ENCODE results near the gene FAM241B. TPM values are rescaled to one million over a fixed set of nuclear protein-coding genes. Genes with fewer than 3 reads are reported as not detected.

The FAM241B gene
- total RNA-seq, 1 experiment from 2014 or later: 24.9 TPM

DNA sequence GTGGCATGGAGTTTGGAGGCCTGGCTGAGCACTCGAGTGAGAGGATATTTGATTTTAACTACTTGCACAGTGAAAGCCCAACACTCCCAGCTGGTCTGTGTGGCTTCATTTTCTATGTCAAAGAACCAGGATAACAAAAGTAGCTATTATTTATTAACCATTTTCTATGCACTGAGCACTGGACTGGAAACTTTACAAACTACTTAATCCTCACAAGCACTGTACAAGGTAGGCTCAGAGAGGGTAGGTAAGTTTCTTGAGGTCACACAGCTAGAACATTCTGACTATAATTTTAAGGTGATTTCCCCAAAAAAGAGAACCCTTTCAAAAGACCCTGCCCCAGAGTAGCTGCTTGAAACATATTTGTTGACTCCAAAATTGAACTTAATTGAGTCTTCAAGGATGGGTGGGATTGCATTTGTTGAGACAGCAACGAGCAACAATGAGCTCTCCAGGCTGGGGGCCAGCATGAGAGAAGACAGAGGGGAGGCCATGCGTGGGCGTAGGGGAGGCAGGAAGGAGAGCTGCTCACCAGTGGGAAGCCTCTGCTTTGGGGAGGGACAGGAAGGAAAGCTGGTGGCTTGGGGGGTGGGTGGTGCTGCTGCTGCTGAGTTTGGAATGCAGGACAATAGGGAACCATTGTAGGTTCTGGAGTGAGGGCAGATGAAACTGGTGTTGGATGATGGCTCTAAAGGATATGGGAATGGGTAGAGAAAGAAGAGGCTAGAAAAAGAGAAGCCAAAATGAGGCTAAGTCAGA, 31.5 kb downstream of the FAM241B start:
- no TSS peak for BruUV-seq (replicated peaks)
- H3K27me3 Mint-ChIP-seq (ENCODE audit: insufficient read depth, unreplicated experiment): peaks cover 28% of the 10 kb centered on the region
- Histone ChIP-seq H3K36me3 (ENCODE audit: control insufficient read depth, insufficient read depth, low read length) (no peaks in the 10 kb centered on the region), H3K4me3 (ENCODE audit: low read depth, low read length) (no peak overlapping the region), H3K9me3 (no peaks in the 10 kb centered on the region), H3K27me3 (replicated peaks; ENCODE audit: control insufficient read depth, insufficient read depth, low read length) (peaks cover 4% of the 10 kb centered on the region), H3K4me1 (no peaks in the 10 kb centered on the region)
- no peak overlapping the region for H3K4me3 Mint-ChIP-seq (ENCODE audit: unreplicated experiment)
- no peak for TF ChIP-seq CTCF (IDR thresholded peaks at IDR 0.05; ENCODE audit: insufficient read depth in 1 of 2, low read depth in 1 of 2, low read length in 1 of 2, severe bottlenecking in 1 of 2, unreplicated experiment in 1 of 2)
- no peaks in the 10 kb centered on the region for H3K36me3 Mint-ChIP-seq (ENCODE audit: insufficient read depth, unreplicated experiment)
- no peaks in the 10 kb centered on the region for H3K4me1 Mint-ChIP-seq (ENCODE audit: low read depth, unreplicated experiment)
- intact Hi-C loops (cut with micrococcal nuclease; ENCODE audit: unreplicated experiment): no loop called here
- POLR2A ChIA-PET: no interaction called here
- DNase-seq: no peak
- H3K27ac Mint-ChIP-seq (ENCODE audit: unreplicated experiment): no peak overlapping the region
- no peaks in the 10 kb centered on the region for H3K9me3 Mint-ChIP-seq (ENCODE audit: unreplicated experiment)
- CTCF ChIA-PET: interaction anchor here (0.9 kb wide), 1 partner anchor 236 kb away, joined by 3 read pairs; no protein-coding TSS in a partner anchor

DNA sequence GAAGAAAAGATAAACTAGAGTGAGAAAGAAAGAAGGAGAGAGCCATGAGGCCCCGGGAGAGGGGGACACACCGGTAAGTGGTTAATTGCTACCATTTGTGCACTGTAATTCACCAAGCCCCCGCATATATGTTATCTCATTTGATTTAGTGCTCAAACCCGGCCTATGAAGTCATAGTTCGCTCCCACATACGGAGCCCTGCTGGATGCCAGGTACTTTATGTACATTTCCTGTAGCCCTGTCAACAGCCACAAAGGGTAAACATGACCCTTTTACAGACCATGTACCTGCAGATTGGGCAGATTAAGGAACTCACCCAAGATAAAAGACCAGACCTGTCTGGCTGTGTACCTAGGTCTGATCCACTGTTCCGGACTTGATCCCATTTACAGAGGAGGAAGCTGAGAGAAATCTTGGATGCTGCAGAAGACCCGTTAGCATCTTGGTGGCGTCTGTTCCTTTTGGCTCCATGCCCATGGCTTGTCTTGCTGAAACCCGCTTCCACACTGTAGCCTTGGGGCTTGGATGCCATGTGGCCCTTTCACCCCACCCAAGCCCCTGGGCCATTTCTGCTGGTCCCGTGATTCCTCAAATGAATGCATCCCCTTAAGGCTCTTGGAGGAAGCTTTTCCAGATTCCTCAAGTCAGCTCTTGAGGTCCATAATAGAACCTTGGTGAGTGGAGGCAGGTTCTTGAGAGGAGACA, 32.3 kb downstream of the FAM241B start:
- no peaks in the 10 kb centered on the region for H3K36me3 Mint-ChIP-seq (ENCODE audit: insufficient read depth, unreplicated experiment)
- no peak overlapping the region for H3K27ac Mint-ChIP-seq (ENCODE audit: unreplicated experiment)
- no peak overlapping the region for H3K4me3 ChIP-seq (ENCODE audit: low read depth, low read length)
- DNase-seq: no peak
- peaks cover 4% of the 10 kb centered on the region for H3K27me3 ChIP-seq (replicated peaks; ENCODE audit: control insufficient read depth, insufficient read depth, low read length)
- no TSS peak for BruUV-seq (replicated peaks)
- no peaks in the 10 kb centered on the region for H3K9me3 ChIP-seq
- no peaks in the 10 kb centered on the region for H3K4me1 Mint-ChIP-seq (ENCODE audit: low read depth, unreplicated experiment)
- no peaks in the 10 kb centered on the region for H3K36me3 ChIP-seq (ENCODE audit: control insufficient read depth, insufficient read depth, low read length)
- H3K4me3 Mint-ChIP-seq (ENCODE audit: unreplicated experiment): no peak overlapping the region
- CTCF ChIA-PET: no interaction called here
- no peaks in the 10 kb centered on the region for H3K4me1 ChIP-seq
- no peaks in the 10 kb centered on the region for H3K9me3 Mint-ChIP-seq (ENCODE audit: unreplicated experiment)
- TF ChIP-seq CTCF (IDR thresholded peaks at IDR 0.05; ENCODE audit: insufficient read depth in 1 of 2, low read depth in 1 of 2, low read length in 1 of 2, severe bottlenecking in 1 of 2, unreplicated experiment in 1 of 2): no peak
- H3K27me3 Mint-ChIP-seq (ENCODE audit: insufficient read depth, unreplicated experiment): peaks cover 31% of the 10 kb centered on the region
- POLR2A ChIA-PET: no interaction called here
- intact Hi-C loops (cut with micrococcal nuclease; ENCODE audit: unreplicated experiment): no loop called here

GRCh38 chr10:69662901-69663300, 32.9 kb downstream of the FAM241B start:
- intact Hi-C loops (cut with micrococcal nuclease; ENCODE audit: unreplicated experiment): loop anchor here (1.0 kb wide), 1 partner anchor 19 kb away; no protein-coding TSS in a partner anchor
- H3K4me1 ChIP-seq: no peaks in the 10 kb centered on the region
- no peak overlapping the region for H3K27ac Mint-ChIP-seq (ENCODE audit: unreplicated experiment)
- H3K9me3 Mint-ChIP-seq (ENCODE audit: unreplicated experiment): no peaks in the 10 kb centered on the region
- peaks cover 4% of the 10 kb centered on the region for H3K27me3 ChIP-seq (replicated peaks; ENCODE audit: control insufficient read depth, insufficient read depth, low read length)
- no peaks in the 10 kb centered on the region for H3K36me3 ChIP-seq (ENCODE audit: control insufficient read depth, insufficient read depth, low read length)
- H3K27me3 Mint-ChIP-seq (ENCODE audit: insufficient read depth, unreplicated experiment): peaks cover 32% of the 10 kb centered on the region
- no peak overlapping the region for H3K4me3 ChIP-seq (ENCODE audit: low read depth, low read length)
- no peaks in the 10 kb centered on the region for H3K9me3 ChIP-seq
- TF ChIP-seq CTCF (IDR thresholded peaks at IDR 0.05; ENCODE audit: insufficient read depth in 1 of 2, low read depth in 1 of 2, low read length in 1 of 2, severe bottlenecking in 1 of 2, unreplicated experiment in 1 of 2): no peak
- no peak for DNase-seq
- ChIA-PET POLR2A (no interaction called here), CTCF (interaction anchor here (0.7 to 1.5 kb wide), 7 partner anchors 8 to 147 kb away, joined by 3 to 7 read pairs (median 3); no protein-coding TSS in a partner anchor)
- no peak overlapping the region for H3K4me3 Mint-ChIP-seq (ENCODE audit: unreplicated experiment)
- no peaks in the 10 kb centered on the region for H3K4me1 Mint-ChIP-seq (ENCODE audit: low read depth, unreplicated experiment)
- no TSS peak for BruUV-seq (replicated peaks)
- H3K36me3 Mint-ChIP-seq (ENCODE audit: insufficient read depth, unreplicated experiment): no peaks in the 10 kb centered on the region

Measured in Caco-2 (cell line).